H1 (cell line): ENCODE results near the gene ZPR1. TPM values are rescaled to one million over a fixed set of nuclear protein-coding genes. Genes with fewer than 3 reads are reported as not detected.
A peak's percentile ranks its signal among the peaks of the same experiment; 100 is the strongest.

Experiments
- CTCF ChIA-PET: fragments of 300-600 bp; sonication (Branson Sonifier 250); formaldehyde crosslinking; loops from one replicate; lab custom pipeline; 2021; ENCODE audit not compliant: partially characterized antibody; lab: Charles Lee
- POLR2A ChIA-PET: fragments of 300-600 bp; sonication (Branson Sonifier 250); formaldehyde crosslinking; loops from one replicate; lab custom pipeline; 2021; ENCODE audit warnings: inconsistent platforms; ENCODE audit not compliant: partially characterized antibody; lab: Charles Lee
- DNase-seq, 2 experiments: peaks; one replicate each; pipeline versions ENCODE4 v3.0.0 to v3.0.0-alpha.2; 2010 to 2022; ENCODE audit warnings: low spot score in 2 of 2, low read depth in 1 of 2, mixed read lengths in 1 of 2
- FAIRE-seq: peaks from 2 replicates; lab custom pipeline; 2011; peaks lifted over from hg19 to GRCh38; lab: Jason Lieb, UNC
- H2AFZ ChIP-seq: 2 replicates; pipeline ENCODE4 v1.8.1; 2012; ENCODE audit warnings: low read length, inconsistent platforms
- H2AK5ac ChIP-seq: 2 replicates; pipeline ENCODE4 v1.6.1; 2013; ENCODE audit warnings: low read depth, low read length
- H2BK120ac ChIP-seq: replicated peaks from 2 replicates; pipeline ENCODE3; 2013; ENCODE audit warnings: low read depth, low read length, inconsistent platforms
- H2BK12ac ChIP-seq: 2 replicates; pipeline ENCODE4 v1.6.1; 2013; ENCODE audit warnings: low read depth, low read length
- H2BK15ac ChIP-seq: 2 replicates; pipeline ENCODE4 v1.6.1; 2013; ENCODE audit warnings: low read length
- H2BK20ac ChIP-seq: 2 replicates; pipeline ENCODE4 v1.6.1; 2013; ENCODE audit warnings: low read length
- H2BK5ac ChIP-seq: 2 replicates; pipeline ENCODE4 v1.6.1; 2013; ENCODE audit warnings: low read depth, low read length
- H3K14ac ChIP-seq: 2 replicates; pipeline ENCODE4 v1.6.1; 2013; ENCODE audit warnings: inconsistent platforms; ENCODE audit not compliant: insufficient read length
- H3K18ac ChIP-seq: 2 replicates; pipeline ENCODE4 v1.6.1; 2013; ENCODE audit warnings: low read length; ENCODE audit errors: extremely low read depth
- H3K23ac ChIP-seq: 2 replicates; pipeline ENCODE4 v1.6.1; 2013; ENCODE audit warnings: inconsistent platforms; ENCODE audit not compliant: insufficient read length
- H3K23me2 ChIP-seq: 2 replicates; pipeline ENCODE4 v1.6.1; 2013; ENCODE audit warnings: low read depth, low read length
- H3K27ac ChIP-seq: 2 replicates; pipeline ENCODE4 v1.6.1; 2011; ENCODE audit warnings: low read depth, low read length, inconsistent platforms
- H3K27me3 ChIP-seq, 4 experiments: replicated peaks in 1 of 4; 1 replicate in 1 of 4; 2 replicates in 3 of 4; pipeline versions ENCODE4 v1.6.1 to v1.8.1; 2011 to 2013; ENCODE audit warnings: low read length in 3 of 4, mild to moderate bottlenecking in 3 of 4, inconsistent platforms in 2 of 4, mixed read lengths in 2 of 4, moderate library complexity in 1 of 4; ENCODE audit not compliant: control insufficient read depth in 3 of 4, insufficient read depth in 3 of 4; ENCODE audit errors: extremely low read depth in 1 of 4
- H3K36me3 ChIP-seq, 4 experiments: 2 replicates each; pipeline versions ENCODE4 v1.6.1 to v1.8.1; 2011 to 2013; ENCODE audit warnings: mild to moderate bottlenecking in 4 of 4, low read length in 3 of 4, moderate library complexity in 2 of 4, control low read depth in 1 of 4, inconsistent platforms in 1 of 4; ENCODE audit not compliant: insufficient read depth in 4 of 4, control insufficient read depth in 2 of 4
- H3K4ac ChIP-seq: replicated peaks from 2 replicates; pipeline ENCODE3; 2013; ENCODE audit warnings: low read length, low read depth, mixed read lengths, inconsistent platforms; ENCODE audit not compliant: insufficient read length
- H3K4me1 ChIP-seq, 4 experiments: replicated peaks in 1 of 4; 1 replicate in 1 of 4; 2 replicates in 3 of 4; pipeline versions ENCODE4 v1.6.1 to v1.8.1; 2011 to 2013; ENCODE audit warnings: low read length in 3 of 4, inconsistent platforms in 2 of 4, mixed read lengths in 1 of 4; ENCODE audit not compliant: insufficient read depth in 4 of 4, control insufficient read depth in 3 of 4
- H3K4me2 ChIP-seq, 2 experiments: 2 replicates each; pipeline versions ENCODE4 v1.6.1 to v1.8.1; 2011 to 2013; ENCODE audit warnings: low read depth in 2 of 2, low read length in 2 of 2, control low read depth in 1 of 2, inconsistent platforms in 1 of 2, mild to moderate bottlenecking in 1 of 2; ENCODE audit not compliant: insufficient read depth in 1 of 2
- H3K4me3 ChIP-seq, 4 experiments: fragments of 200-600, 300-600 bp in 1 of 4; sonication (generic), shearing (Covaris generic), sonication (Bioruptor Twin) in 1 of 4; 2 replicates each; pipeline versions ENCODE4 v1.5.1 to v1.8.1; 2011 to 2016; ENCODE audit warnings: low read length in 4 of 4, low read depth in 3 of 4, control low read depth in 2 of 4, inconsistent platforms in 2 of 4, mild to moderate bottlenecking in 2 of 4, mixed read lengths in 1 of 4, moderate library complexity in 1 of 4; ENCODE audit not compliant: insufficient read depth in 2 of 4; ENCODE audit errors: extremely low read depth in 1 of 4
- H3K56ac ChIP-seq: replicated peaks from 2 replicates; pipeline ENCODE3; 2013; ENCODE audit warnings: low read depth, mild to moderate bottlenecking, mixed read lengths, low read length, inconsistent platforms; ENCODE audit not compliant: insufficient read length
- H3K79me1 ChIP-seq: 2 replicates; pipeline ENCODE4 v1.6.1; 2013; ENCODE audit warnings: low read depth, low read length, control low read depth
- H3K79me2 ChIP-seq, 2 experiments: 2 replicates each; pipeline versions ENCODE4 v1.6.1 to v1.8.1; 2012 to 2013; ENCODE audit warnings: low read length in 2 of 2, mild to moderate bottlenecking in 2 of 2, inconsistent platforms in 1 of 2; ENCODE audit not compliant: insufficient read depth in 2 of 2, control insufficient read depth in 1 of 2
- H3K9ac ChIP-seq, 4 experiments: replicated peaks in 1 of 4; 1 replicate in 1 of 4; 2 replicates in 3 of 4; pipeline versions ENCODE4 v1.6.1 to v1.8.1; 2011 to 2013; ENCODE audit warnings: low read depth in 3 of 4, low read length in 3 of 4, control low read depth in 2 of 4, mild to moderate bottlenecking in 2 of 4, moderate library complexity in 2 of 4, inconsistent platforms in 1 of 4; ENCODE audit errors: extremely low read depth in 1 of 4
- H3K9me3 ChIP-seq, 2 experiments: 2 replicates each; pipeline versions ENCODE4 v1.6.1 to v1.8.1; 2012 to 2013; ENCODE audit warnings: mild to moderate bottlenecking in 2 of 2, moderate library complexity in 2 of 2, control low read depth in 1 of 2, inconsistent platforms in 1 of 2, low read depth in 1 of 2, low read length in 1 of 2, mixed read lengths in 1 of 2; ENCODE audit not compliant: insufficient read depth in 2 of 2
- H4K20me1 ChIP-seq, 2 experiments: replicated peaks in 1 of 2; 2 replicates each; pipeline versions ENCODE3 to v1.8.1; 2011 to 2013; ENCODE audit warnings: inconsistent platforms in 2 of 2, low read length in 2 of 2, mild to moderate bottlenecking in 1 of 2; ENCODE audit not compliant: insufficient read depth in 2 of 2, control insufficient read depth in 1 of 2
- H4K5ac ChIP-seq: 2 replicates; pipeline ENCODE4 v1.6.1; 2013; ENCODE audit warnings: low read length, low read depth, mixed read lengths, inconsistent platforms; ENCODE audit not compliant: insufficient read length
- H4K8ac ChIP-seq: 2 replicates; pipeline ENCODE4 v1.8.0; 2013; ENCODE audit warnings: mild to moderate bottlenecking, moderate library complexity, low read length, inconsistent platforms; ENCODE audit not compliant: insufficient read depth; ENCODE audit errors: extremely low read depth
- H4K91ac ChIP-seq: replicated peaks from 2 replicates; pipeline ENCODE3; 2013; ENCODE audit warnings: low read length, mixed read lengths, inconsistent platforms; ENCODE audit not compliant: insufficient read length
- CBX5 ChIP-seq: fragments of 300-800, 300-1000 bp; sonication (generic); IDR thresholded peaks from 2 replicates; pipeline ENCODE4 v1.7.1; 2016; ENCODE audit warnings: antibody characterized with exemption, low read length, low read depth
- CBX8 ChIP-seq: fragments of 300-800, 300-1000 bp; sonication (generic); IDR thresholded peaks from 2 replicates; pipeline ENCODE4 v1.7.1; 2016; ENCODE audit warnings: low read depth, low read length, borderline replicate concordance
- CHD1 ChIP-seq: IDR thresholded peaks from 2 replicates; pipeline ENCODE4 v1.6.1; 2012; ENCODE audit warnings: low read depth, low read length, improper control_type of control experiment
- EGR1 ChIP-seq: IDR thresholded peaks from 2 replicates; pipeline ENCODE4 v1.6.1; 2011; ENCODE audit warnings: low read depth, low read length, borderline replicate concordance
- FOSL1 ChIP-seq: IDR thresholded peaks from 2 replicates; pipeline ENCODE4 v1.6.1; 2011; ENCODE audit warnings: mild to moderate bottlenecking, low read depth, low read length, moderate library complexity; ENCODE audit not compliant: insufficient read depth
- GTF2F1 ChIP-seq: IDR thresholded peaks from 2 replicates; pipeline ENCODE4 v1.6.1; 2012; ENCODE audit warnings: low read depth, low read length, improper control_type of control experiment, borderline replicate concordance
- KDM4A ChIP-seq: IDR thresholded peaks from one replicate; pipeline ENCODE4 v1.7.1; 2012; ENCODE audit warnings: low read depth, mild to moderate bottlenecking, moderate library complexity, low read length, inconsistent platforms; ENCODE audit not compliant: severe bottlenecking
- NANOG ChIP-seq: IDR thresholded peaks from 2 replicates; pipeline ENCODE4 v1.6.1; 2011; ENCODE audit warnings: low read length, low read depth, mild to moderate bottlenecking, inconsistent platforms; ENCODE audit not compliant: insufficient read depth, poor library complexity, severe bottlenecking
- NRF1 ChIP-seq: IDR thresholded peaks from 2 replicates; pipeline ENCODE4 v1.6.1; 2011; ENCODE audit warnings: mild to moderate bottlenecking, low read depth, low read length, improper control_type of control experiment
- PHF8 ChIP-seq: fragments of 200-600 bp; sonication (generic); conservative IDR thresholded peaks from 2 replicates; pipeline ENCODE4 v1.7.1; 2012; ENCODE audit warnings: low read depth, mild to moderate bottlenecking, inconsistent platforms, low read length, moderate library complexity
- TAF7 ChIP-seq: optimal IDR thresholded peaks from 2 replicates; pipeline ENCODE3; 2011; ENCODE audit warnings: low read depth, mild to moderate bottlenecking, inconsistent platforms, low read length, moderate library complexity, borderline replicate concordance
- WGBS, 2 experiments: shearing (Covaris generic) in 1 of 2; methylation state at CpG; one replicate each; pipeline versions ENCODE4 v1.1.6 to v1.1.7; 2013 to 2015; ENCODE audit warnings: low lambda C conversion rate in 2 of 2, mixed read lengths in 2 of 2, inconsistent platforms in 1 of 2, low coverage in 1 of 2, missing lambda C conversion rate in 1 of 2; ENCODE audit not compliant: insufficient replicate concordance in 2 of 2, insufficient coverage in 1 of 2, insufficient read length in 1 of 2; ENCODE audit errors: extremely low coverage in 1 of 2, missing lambda C conversion rate in 1 of 2; 5-methylcytosine and 5-hydroxymethylcytosine counted together
- polyA plus RNA-seq, 7 experiments: library from polyadenylated mRNA; depleted of rRNA in 3 of 7; stranded (reverse) in 5 of 7; unstranded in 2 of 7; fragments of >200 nt in 5 of 7; fragments of 200-250 nt in 2 of 7; gene quantifications; 1 replicate in 5 of 7; 2 replicates in 1 of 7; 4 replicates in 1 of 7; pipeline versions ENCODE4 v1.2.1 to v1.2.3, GENCODE V29; 2011 to 2013; ENCODE audit warnings: missing spikeins in 2 of 7, mixed read lengths in 2 of 7
- total RNA-seq: library from RNA; stranded (reverse); fragmentation: NEBNext Ultra II Directional; extraction: Animal tissue kit (Norgen Biotek cat#: 25700); gene quantifications from 2 replicates; pipeline ENCODE4 v1.2.1, GENCODE V29; 2021
- TF ChIP-seq, protein P1 (sequence below): IDR thresholded peaks from 2 replicates; pipeline ENCODE4 v1.6.1; 2012; ENCODE audit warnings: inconsistent platforms

The ZPR1 gene
- total and polyA plus RNA-seq, 2 of the 8 experiments (the other 6 are each of a cell fraction or from before 2014, with no cell fraction given), result 36.7 to 70.5 TPM

DNA sequence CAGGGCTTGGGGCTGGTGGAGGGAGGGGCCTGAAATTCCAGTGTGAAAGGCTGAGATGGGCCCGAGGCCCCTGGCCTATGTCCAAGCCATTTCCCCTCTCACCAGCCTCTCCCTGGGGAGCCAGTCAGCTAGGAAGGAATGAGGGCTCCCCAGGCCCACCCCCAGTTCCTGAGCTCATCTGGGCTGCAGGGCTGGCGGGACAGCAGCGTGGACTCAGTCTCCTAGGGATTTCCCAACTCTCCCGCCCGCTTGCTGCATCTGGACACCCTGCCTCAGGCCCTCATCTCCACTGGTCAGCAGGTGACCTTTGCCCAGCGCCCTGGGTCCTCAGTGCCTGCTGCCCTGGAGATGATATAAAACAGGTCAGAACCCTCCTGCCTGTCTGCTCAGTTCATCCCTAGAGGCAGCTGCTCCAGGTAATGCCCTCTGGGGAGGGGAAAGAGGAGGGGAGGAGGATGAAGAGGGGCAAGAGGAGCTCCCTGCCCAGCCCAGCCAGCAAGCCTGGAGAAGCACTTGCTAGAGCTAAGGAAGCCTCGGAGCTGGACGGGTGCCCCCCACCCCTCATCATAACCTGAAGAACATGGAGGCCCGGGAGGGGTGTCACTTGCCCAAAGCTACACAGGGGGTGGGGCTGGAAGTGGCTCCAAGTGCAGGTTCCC, 41.8 kb upstream of the ZPR1 start, which contains the start of gene APOC3:
TSS of gene APOC3 (plus strand) at position 383 of the 659 bp plus-strand sequence. CDS start 676 bp downstream, outside the sequence.
- no peak within 1 kb of the TSS for H2AFZ ChIP-seq
- no peak within 1 kb of the TSS for H3K14ac ChIP-seq
- H3K56ac ChIP-seq, result no peak within 1 kb of the TSS
- no peaks in the 10 kb centered on the region for H3K79me1 ChIP-seq
- no peak within 1 kb of the TSS for H3K4me2 ChIP-seq
- peak within 1 kb of the TSS; percentile 59 for H4K8ac ChIP-seq
- no peaks in the 10 kb centered on the region for H3K79me2 ChIP-seq
- no peaks in the 10 kb centered on the region; a peak in 1 of 4 replicates for H3K9me3 ChIP-seq
- H2BK20ac ChIP-seq, result no peak within 1 kb of the TSS
- FAIRE-seq (no peak), DNase-seq (no peak)
- H2BK5ac ChIP-seq, result no peak within 1 kb of the TSS
- CTCF ChIA-PET, result interaction anchor here (0.6 to 12.2 kb wide), 6 partner anchors 9 to 351 kb away, joined by 3 to 237 read pairs (median 3); partner anchors contain the start of genes APOA5 and ZPR1
- H2BK120ac ChIP-seq, result no peak within 1 kb of the TSS
- H4K91ac ChIP-seq, result no peak within 1 kb of the TSS
- H3K23ac ChIP-seq, result no peak within 1 kb of the TSS
- no peak within 1 kb of the TSS for H2BK12ac ChIP-seq
- WGBS, 2 experiments, result 85% methylated on average over 6 of the region's 9 CpGs; no CpG with 5 or more reads in 1 of the 2 experiments
- H3K36me3 ChIP-seq, result no peaks in the 10 kb centered on the region
- no peak within 1 kb of the TSS for H3K4me3 ChIP-seq
- no peak within 1 kb of the TSS for H2BK15ac ChIP-seq
- no peak within 1 kb of the TSS for H3K27ac ChIP-seq
- no peak within 1 kb of the TSS for H3K18ac ChIP-seq
- no peak within 1 kb of the TSS for H3K9ac ChIP-seq
- H3K27me3 ChIP-seq, result no peaks in the 10 kb centered on the region; a peak in 1 of 7 replicates
- H4K5ac ChIP-seq, result no peak within 1 kb of the TSS
- H3K23me2 ChIP-seq, result no peaks in the 10 kb centered on the region
- no peak within 1 kb of the TSS for H2AK5ac ChIP-seq
- H4K20me1 ChIP-seq, result no peaks in the 10 kb centered on the region
- POLR2A ChIA-PET, result interaction anchor here (0.7 to 1.1 kb wide), 3 partner anchors 9 to 56 kb away, joined by 3 read pairs; no protein-coding TSS in a partner anchor
- H3K4ac ChIP-seq, result no peak within 1 kb of the TSS
- peaks cover 0 to under 1% (median under 1%) of the 10 kb centered on the region in 4 experiments; a peak in 1 of 7 replicates for H3K4me1 ChIP-seq
- TF ChIP-seq NANOG (no peak), EGR1 (no peak), KDM4A (no peak), GTF2F1 (no peak), NRF1 (no peak), CBX8 (no peak), CBX5 (no peak), PHF8 (no peak), TAF7 (no peak), FOSL1 (no peak), CHD1 (no peak)
- TF ChIP-seq, protein P1, sequence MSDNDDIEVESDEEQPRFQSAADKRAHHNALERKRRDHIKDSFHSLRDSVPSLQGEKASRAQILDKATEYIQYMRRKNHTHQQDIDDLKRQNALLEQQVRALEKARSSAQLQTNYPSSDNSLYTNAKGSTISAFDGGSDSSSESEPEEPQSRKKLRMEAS, result no peak
